Activated T-cell treated with anti-CD3 and anti-CD28 coated beads for 48 hours (primary cell): ENCODE measurements around the gene ALG2.

Experiments used
- DNase-seq: peaks from one replicate; pipeline ENCODE4 v3.0.0-alpha.2; 2020; ENCODE audit warnings: low read depth

Gene ALG2

GRCh38 chr9:99172124-99173091 lies 49.3 kb downstream of the ALG2 start:
- DNase-seq: no peak

- no peak for DNase-seq
These were observed 50.3 kb downstream of the ALG2 start for GRCh38 chr9:99171225-99172123.

GRCh38 chr9:99169982-99170761 lies 51.6 kb downstream of the ALG2 start:
- DNase-seq: no peak

GRCh38 chr9:99169086-99169485 lies 52.7 kb downstream of the ALG2 start:
- DNase-seq: no peak

GRCh38 chr9:99167694-99168093 lies 54.0 kb downstream of the ALG2 start:
- no peak for DNase-seq

- DNase-seq: no peak
These were observed 54.6 kb downstream of the ALG2 start for GRCh38 chr9:99167119-99167518.
